ENCODE data around the gene FADD.
"Not testable (repeated sequence)": the region's sequence is repeated elsewhere in the genome, so short reads cannot be mapped to it uniquely, and the experiment has no call there.

Gene FADD

GRCh38 chr11:70192666-70193410, 10.3 kb upstream of the FADD start:
- no peak for DNase-seq (ENCODE audit: low read depth)
- H3K4me3 ChIP-seq (replicated peaks; ENCODE audit: low read depth, low read length) = no peak overlapping the region
- TF ChIP-seq CTCF (IDR thresholded peaks at IDR 0.05; ENCODE audit: low read length, missing control alignments) = no peak

- no peak for TF ChIP-seq CTCF (IDR thresholded peaks at IDR 0.05; ENCODE audit: low read length, missing control alignments)
- no peak overlapping the region for H3K4me3 ChIP-seq (replicated peaks; ENCODE audit: low read depth, low read length)
- no peak for DNase-seq (ENCODE audit: low read depth)
These were observed 9.4 kb upstream of the FADD start for GRCh38 chr11:70193411-70194292.

- DNase-seq (ENCODE audit: low read depth) = no peak
- H3K4me3 ChIP-seq (replicated peaks; ENCODE audit: low read depth, low read length) = no peak overlapping the region
- no peak for TF ChIP-seq CTCF (IDR thresholded peaks at IDR 0.05; ENCODE audit: low read length, missing control alignments)
These were observed 8.0 kb upstream of the FADD start for GRCh38 chr11:70194792-70195791.

- TF ChIP-seq CTCF (IDR thresholded peaks at IDR 0.05; ENCODE audit: low read length, missing control alignments) = no peak
- H3K4me3 ChIP-seq (replicated peaks; ENCODE audit: low read depth, low read length) = no peak overlapping the region
- DNase-seq (ENCODE audit: low read depth) = no peak
These were observed 2.8 kb upstream of the FADD start for GRCh38 chr11:70200212-70200844.

GRCh38 chr11:70201047-70201446, 2.0 kb upstream of the FADD start:
- DNase-seq (ENCODE audit: low read depth); H3K4me3 ChIP-seq (replicated peaks; ENCODE audit: low read depth, low read length): not testable (repeated sequence)

- H3K4me3 ChIP-seq (replicated peaks; ENCODE audit: low read depth, low read length) = peak overlapping the region; percentile 91
- DNase-seq (ENCODE audit: low read depth) = peak; percentile 23
- TF ChIP-seq CTCF (IDR thresholded peaks at IDR 0.05; ENCODE audit: low read length, missing control alignments) = no peak
These were observed 924 bp upstream of the FADD start for GRCh38 chr11:70201882-70202861.
